HG03469 (cell line): ENCODE results near the gene BRD3.
"Not testable (repeated sequence)": the region's sequence is repeated elsewhere in the genome, so short reads cannot be mapped to it uniquely, and the experiment has no call there.

ENCODE experiments used
- ATAC-seq: cut with Tn5 transposase; IDR thresholded peaks from one replicate; pipeline ENCODE4 v1.9.1; 2021; ENCODE audit warnings: mild to moderate bottlenecking, moderate library complexity, moderate number of reproducible peaks; ENCODE audit not compliant: unreplicated experiment

BRD3 gene

GRCh38 chr9:134067904-134068743, at the start of gene BRD3:
Gene BRD3, minus strand, starts transcription at chr9:134068026. Its CDS starts 14,549 bp downstream, at chr9:134053477.
- ATAC-seq = peak; percentile 58

- no peak for ATAC-seq
Measured at GRCh38 chr9:134112561-134112960, 44.7 kb upstream of the BRD3 start.

DNA sequence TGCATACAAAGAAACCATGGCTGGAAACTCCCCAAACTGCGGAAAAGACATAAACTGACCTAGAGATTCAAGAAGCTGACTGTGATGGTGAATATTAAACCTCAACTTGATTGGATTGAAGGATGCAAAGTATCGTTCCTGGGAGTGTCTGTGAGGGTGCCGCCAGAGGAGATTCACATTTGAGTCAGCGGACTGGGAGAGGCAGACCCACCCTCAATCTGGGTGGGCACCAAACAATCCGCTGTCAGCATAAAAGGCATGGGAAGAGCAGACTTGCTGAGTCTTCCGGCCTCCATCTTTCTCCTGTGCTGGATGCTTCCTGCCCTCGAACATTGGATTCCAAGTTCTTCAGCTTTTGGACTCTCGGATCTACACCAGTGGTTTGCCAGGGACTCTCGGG, 43.2 kb upstream of the BRD3 start:
- ATAC-seq = no peak

DNA sequence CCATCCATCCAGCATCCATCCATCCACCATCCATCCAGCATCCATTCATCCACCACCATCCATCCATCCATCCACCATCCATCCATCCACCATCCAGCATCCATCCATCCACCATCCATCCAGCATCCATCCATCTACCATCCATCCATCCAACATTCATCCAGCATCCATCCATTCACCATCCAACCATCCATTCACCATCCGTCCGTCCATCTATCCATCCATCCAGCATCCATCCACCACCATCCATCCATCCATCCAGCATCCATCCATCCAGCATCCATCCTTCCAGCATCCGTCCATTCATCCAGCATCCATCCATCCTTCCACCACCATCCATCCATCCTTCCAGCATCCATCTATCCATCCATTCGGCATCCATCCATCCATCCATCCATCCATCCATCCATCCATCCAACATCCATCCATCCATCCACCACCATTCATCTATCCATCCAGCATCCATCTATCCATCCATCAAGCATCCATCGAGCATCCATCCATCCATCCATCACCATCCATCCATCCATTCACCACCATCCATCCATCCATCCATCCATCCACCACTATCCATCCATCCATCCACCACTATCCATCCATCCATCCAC, 35.7 kb upstream of the BRD3 start:
- ATAC-seq = no peak

- ATAC-seq = no peak
Measured at GRCh38 chr9:134101623-134102149, 33.9 kb upstream of the BRD3 start.

DNA sequence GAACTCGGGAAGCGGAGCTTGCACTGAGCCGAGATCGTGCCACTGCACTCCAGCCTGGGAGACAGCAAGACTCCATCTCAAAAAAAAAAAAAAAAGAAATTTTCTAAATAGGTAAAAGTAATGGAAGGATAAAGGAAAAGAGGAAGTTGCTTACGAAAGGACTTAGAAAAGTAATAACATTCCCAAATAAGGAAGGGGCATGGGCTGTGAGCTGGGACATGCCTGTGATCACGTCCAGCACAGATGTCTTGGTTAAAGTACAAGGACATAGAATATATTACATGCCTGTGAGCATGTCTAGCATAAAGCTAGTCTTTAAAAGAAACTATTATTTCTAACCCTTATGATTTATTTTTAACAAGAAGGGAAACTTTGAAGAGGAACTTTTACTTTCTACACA, 33.3 kb upstream of the BRD3 start:
- not testable (repeated sequence) for ATAC-seq

DNA sequence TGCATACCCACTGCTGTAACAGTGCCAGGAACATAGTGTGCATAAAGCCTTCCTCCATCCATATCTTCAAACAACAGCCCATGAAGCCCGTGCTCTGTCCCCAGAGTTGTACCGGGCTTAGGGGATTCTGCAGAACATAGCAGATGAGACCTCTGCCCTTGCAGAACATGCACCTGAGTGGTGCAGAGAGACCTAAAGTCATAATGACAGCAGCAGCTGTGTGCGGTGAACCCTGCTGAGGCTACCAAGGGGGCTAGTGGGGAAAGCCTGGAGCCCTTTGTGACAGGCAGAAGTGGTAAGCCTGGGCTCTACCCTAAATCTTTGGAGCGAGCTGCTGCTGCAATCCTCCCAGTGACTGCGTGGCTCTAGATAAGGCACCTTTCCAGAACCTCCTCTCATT, 32.2 kb upstream of the BRD3 start:
- no peak for ATAC-seq

DNA sequence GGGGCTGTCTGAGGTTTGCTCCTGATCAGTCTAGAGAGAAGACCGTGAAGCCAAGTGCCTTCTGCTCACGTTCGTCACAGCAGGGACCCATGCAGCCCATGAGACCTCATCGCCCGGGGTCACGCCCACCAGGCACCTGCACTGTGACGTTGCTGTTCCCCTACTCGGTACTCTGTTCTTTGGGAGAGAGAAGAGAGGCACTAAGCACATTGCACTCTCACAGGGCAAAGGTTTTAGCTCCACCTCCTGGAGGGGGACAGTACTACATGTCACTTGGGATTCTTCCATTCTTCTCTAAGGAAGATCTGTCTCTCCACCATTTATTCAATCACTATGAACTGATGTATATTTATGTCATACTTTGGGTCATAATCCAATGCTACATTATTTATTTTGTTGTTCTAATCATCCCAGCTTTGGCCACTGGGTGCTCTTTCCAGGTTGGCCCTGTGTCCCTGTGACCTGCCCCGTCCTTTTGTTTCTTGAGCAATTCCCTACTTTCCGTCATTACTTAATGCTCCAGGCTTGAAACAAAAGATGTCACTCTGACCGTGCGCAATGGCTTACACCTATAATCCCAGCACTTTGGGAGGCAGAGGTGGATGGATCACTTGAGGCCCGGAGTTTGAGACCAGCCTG, 31.4 kb upstream of the BRD3 start:
- ATAC-seq = no peak

GRCh38 chr9:134089972-134090371, 22.1 kb upstream of the BRD3 start:
- ATAC-seq = no peak

DNA sequence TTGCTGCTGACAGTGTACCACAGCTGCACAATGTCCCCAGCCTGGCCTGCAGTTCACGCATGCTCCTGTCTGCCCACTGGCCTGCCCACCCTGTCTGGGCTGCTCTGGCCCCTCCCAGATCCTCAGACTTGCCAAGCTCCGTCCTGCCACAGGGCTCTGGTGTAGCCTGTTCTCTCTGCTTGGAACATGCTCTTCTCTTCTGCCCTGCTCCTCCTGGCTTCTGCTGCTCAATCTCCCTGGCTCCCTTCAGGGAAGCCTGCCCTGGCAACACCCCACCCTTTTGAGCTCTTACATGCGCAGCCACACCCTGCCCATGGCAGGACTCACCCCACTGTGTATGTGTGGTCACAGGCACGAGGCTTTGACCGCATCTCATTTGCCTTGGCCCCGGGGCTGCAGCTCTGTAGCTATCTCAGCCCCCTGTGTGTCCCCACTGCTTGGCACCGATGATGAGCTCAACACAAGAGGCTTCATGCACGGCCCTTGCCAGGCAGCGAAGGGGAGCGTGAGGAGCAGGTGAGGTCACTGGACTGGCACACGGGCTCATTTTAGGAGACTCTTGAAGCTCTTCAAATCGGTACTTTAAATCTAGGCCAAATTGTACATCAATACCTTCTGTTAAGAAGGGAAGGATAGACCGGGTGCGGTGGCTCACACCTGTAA, 20.4 kb upstream of the BRD3 start:
- ATAC-seq = no peak

DNA sequence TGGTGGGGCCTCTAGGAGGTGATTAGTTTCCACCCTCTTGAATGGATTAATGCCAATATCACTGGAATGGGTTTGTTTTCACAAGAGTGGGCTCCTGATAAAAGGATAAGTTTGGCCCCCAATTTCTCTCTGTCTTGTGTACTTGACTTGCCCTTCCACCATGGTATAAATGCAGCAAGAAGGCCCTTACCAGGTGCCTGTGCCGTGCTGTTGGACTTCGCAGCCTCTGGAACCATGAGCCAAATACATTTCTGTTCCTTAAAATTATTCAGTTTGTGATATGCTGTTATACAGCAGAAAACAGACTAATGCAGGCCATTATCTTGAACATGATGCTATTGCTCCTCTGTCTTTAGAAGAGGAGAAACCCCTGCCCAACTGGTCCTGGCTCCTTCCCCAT, 17.8 kb upstream of the BRD3 start:
- ATAC-seq = no peak

DNA sequence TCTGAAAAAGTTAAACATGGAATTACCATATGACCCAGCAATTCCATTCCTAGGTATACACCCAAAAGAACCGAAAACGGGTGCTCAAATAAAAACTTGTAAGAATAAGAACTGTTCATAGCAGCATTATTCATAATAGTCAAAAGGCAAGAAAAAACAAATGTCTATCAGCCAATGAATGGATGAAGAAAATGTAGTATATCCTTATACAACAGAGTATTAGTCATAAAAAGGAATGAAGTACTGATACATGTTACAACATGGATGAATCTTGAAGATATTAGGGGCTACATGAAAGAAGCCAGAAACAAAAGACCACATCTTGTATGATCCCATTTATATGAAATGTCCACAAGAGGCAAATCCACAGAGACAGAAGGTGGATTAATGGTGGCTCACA, 15.6 kb upstream of the BRD3 start:
- ATAC-seq = no peak

GRCh38 chr9:134076644-134077043, 8.8 kb upstream of the BRD3 start:
- ATAC-seq = no peak

- not testable (repeated sequence) for ATAC-seq
Measured at GRCh38 chr9:134075689-134076088, 7.9 kb upstream of the BRD3 start.

DNA sequence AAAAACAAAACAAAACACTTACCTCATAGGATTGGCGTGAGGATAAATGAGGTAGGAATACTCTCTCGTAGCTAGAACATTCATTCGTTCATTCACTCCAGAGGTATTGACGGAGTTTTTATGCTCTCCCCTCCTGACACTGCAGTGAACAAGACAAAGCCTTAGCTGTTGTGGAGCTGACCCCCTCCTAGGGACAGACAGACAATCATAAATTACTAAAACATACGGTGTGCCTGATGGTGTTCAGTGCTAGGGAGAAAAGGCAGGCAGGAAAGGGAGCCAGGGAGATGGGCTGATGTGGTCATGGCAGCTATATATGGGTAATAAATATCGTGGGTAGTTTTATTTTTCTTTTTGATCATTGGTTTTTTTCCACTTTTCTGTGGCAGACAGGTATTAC, 5.7 kb upstream of the BRD3 start:
- ATAC-seq = no peak

- not testable (repeated sequence) for ATAC-seq
Measured at GRCh38 chr9:134072683-134073082, 4.9 kb upstream of the BRD3 start.

- no peak for ATAC-seq
Measured at GRCh38 chr9:134071149-134071548, 3.3 kb upstream of the BRD3 start.

DNA sequence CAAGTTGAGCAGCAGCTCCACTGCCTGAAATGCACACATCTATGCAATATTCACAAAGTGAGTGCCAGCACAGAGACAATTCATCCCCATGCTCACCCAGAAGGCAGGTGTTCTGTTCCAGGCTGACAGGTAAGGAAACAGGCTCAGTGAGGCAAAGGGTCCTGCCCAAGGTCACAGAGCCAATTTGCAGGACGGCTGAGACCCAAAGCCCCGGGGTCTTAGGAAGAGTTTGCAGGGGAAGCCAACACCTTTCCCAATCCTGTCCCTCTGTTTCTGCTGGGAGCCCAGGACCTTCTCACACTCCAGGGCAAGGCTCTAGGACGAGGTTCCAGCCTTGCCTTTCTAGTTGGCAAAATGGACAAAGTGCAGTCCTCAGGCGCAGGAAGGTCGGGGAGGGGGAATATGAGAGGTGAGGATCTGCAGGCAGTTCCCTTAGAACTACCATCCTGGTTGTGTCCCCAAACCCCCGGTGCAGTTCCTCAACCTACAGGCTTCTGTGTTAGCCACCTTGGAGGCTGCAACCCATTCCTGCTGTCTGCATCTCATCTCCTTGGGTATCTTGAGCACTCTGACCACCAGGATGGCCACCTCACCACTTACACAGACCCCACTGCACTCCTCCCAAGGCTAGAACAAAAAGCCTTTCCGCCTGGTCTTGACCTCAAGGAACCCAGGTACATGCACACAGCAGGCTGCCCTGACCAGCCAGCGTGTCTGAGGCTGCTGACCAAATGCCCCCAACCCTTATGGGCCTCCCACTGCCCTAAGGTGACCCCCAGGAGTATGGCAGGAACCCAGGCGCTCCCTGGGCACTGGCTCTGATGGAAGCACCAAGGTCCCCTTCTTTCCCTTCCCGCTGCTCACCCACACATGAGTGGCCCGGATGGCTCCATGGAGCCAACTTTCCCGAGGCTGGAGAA, 1.9 kb upstream of the BRD3 start:
- no peak for ATAC-seq

DNA sequence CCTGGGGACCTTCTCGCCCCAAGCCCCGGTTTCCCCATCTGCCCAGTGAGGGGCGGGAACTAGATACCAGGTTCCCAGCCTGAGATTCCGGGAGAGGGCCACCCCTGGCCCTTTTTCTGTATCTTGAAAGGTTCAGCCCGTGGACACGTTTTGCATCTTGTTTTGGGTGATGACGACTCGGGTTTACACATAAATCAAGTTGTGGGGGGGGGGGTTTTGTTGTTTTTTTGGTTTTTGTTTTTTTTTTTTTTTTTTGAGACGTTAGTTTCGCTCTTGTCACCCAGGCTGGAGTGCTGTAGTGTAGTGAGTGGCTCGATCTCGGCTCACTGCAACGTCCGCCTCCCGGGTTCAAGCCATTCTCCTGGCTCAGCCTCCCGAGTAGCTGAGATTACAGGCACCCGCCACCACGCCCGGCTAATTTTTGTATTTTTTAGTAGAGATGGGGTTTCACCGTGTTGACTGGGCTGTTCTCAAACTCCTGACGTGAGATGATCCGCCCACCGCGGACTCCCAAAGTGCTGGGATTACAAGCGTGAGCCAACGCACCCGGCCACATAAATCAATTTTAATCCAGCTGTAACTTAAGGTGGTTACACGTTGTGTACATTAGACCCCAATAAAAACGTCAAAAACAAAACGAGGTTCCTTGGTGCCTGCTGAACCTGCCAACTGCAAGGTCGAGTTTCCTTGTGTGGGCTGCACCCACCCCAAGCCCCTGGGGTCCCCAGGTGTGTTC, 1.1 kb upstream of the BRD3 start:
- no peak for ATAC-seq
